GM21515 (cell line): Measurements from ENCODE around the gene ATF2.
"Not testable (repeated sequence)": the region's sequence is repeated elsewhere in the genome, so short reads cannot be mapped to it uniquely, and the experiment has no call there.

Experiments used
- ATAC-seq: cut with Tn5 transposase; IDR thresholded peaks from one replicate; pipeline ENCODE4 v1.9.1; 2021; ENCODE audit not compliant: unreplicated experiment

Gene ATF2

DNA sequence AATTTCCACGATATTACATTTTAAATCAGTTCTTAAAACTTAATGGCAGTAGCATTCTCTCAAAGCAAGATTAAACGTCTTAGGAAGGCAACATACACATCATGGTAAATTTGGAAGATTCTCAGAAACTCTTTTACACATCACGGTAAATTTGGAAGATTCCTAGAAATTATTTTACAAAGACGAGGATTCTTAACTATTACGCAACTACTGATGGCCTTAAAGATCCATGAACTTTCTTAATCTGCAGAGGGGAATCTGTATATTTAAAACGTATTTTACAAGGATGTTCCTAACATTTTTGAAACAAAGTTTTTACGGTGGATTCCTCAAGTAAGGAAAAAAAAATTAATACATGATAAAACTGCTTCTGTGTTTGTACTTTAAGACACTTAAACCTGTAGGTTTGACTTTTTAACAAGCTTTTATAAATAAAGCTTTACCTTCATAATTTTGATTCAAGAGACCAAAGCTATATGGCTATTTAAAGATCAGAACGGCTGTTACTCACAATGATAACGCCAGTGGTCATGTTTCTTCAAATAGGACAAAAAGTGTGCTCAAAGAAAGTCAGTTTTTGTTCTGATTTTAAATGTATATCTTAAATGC, 1.7 kb downstream of the ATF2 start:
- no peak for ATAC-seq

DNA sequence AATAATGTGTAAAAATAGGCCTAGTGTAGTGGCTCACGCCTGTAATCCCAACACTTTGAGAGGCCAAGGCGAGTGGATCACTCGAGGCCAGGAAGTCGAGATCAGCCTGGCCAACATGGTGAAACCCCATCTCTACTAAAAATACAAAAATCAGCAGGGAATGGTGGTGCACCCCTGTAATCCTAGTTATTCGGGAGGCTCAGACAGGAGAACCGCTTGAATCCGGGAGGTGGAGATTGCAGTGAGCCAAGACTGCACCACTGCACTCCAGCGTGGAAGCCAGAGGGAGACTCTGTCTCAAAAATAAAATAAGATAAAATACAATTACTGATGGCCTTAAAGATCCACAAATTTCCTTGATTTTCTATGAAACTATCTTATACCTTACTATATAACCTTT, 3.8 kb downstream of the ATF2 start:
- ATAC-seq, result no peak

DNA sequence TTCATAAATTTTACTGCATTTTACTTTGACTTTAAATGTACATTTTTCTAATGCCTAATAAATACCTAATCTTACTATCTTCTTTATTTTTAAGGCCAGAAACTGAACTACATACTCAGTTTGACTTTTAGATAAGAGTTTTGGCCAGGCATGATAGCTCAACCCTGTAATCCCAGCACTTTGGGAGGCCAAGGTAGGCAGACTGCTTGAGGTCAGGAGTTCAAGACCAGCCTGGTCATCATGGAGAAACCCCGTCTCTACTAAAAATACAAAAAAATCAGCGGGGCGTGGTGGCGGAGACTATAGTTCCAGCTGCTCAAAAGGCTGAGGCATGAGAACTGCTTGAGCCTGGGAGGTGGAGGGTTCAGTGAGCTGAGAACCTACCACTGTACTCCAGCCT, 9.1 kb downstream of the ATF2 start:
- ATAC-seq, result no peak

DNA sequence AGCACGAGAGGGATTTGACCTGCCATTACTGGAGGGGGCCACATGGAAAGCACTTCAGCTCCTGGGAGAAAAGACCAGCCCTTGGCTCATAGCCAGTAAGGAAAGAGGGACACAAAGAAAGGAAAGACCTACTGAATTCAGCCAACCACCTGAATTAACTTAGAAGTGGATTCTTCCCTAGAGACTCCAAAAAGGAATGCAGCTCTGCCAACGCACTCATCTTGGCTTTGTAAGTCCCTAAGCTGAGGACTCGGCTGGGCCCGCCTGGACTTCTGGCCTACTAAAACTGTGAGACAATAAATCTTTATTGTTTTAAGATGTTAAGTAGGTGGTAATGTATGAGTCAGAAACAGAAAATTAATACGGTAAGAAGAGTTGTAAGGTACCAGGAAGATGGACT, 11.5 kb downstream of the ATF2 start:
- ATAC-seq, result no peak

DNA sequence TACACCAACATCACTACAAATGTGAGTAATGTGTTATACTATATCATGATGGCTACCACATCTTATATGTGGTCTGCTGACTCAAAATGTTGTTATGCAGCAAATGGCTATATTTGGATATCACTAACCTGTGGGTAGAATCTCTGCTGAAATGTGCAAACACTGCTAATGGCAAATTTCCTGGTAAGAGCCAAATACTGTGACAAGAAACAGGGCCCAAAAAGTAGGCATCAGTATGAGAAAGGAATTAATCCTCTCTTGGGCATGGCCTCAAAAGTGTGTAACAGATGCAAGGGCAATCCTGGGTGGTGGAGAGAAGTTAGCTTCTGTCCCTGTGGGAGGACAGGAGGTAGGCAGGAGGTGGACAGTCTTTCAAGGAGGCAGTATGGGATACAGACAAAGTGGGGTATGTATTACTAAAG, 13.3 kb downstream of the ATF2 start:
- peak; percentile 63 for ATAC-seq

DNA sequence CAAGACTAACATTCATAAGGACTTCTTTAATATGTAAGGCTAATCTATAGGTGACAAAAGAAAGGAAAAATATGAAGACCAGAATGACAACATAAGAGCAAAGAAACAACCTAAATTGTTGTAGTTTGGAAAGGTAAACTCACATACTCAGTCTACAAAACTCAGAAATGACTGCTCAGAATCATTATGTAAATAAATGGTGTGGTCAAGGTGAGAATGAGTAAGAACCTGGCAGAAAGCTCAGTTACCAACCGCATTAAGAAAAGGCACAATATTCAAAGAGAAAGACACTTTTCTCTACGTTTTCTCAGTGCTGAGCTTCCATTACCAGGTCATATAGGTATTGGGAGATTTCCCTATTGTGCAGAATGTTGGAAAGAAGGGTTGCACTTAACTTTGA, 15.8 kb downstream of the ATF2 start:
- peak; percentile 63 for ATAC-seq

DNA sequence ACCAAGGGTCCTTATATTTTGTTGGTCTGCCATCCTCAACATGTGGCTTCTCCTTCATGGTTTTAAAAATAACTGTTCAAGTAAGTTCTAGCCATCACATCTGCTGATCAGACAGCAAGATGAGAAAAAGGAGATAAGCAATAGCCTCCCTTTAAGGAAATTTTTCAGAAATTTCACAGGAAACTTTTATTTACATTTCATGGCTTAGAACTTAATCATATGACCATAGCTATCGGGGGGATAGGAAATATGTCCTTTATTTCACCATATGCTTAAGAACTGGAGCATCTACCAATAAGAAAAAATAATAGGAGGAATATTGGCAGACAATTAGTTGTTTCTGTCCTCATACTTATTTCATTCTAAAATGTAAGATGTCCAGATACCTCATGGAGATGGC, 16.2 kb downstream of the ATF2 start:
- no peak for ATAC-seq

DNA sequence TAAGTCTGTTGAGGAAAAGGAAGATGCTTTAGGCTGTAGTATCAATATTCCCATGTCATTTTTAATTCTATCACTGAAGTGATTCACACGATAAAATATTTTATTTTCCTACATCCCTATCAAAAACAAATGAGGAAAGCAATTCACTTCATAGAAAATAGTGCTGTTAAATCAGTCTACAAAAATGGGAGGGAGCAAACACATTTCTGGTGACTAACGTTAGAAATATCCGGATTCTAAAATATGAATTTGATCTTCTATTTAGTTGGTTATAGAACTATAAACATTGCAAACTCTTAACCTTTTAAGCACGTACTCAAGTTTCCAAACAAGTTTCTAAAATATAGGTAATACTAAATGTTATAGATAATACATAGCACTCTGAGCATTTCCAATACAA, 20.8 kb downstream of the ATF2 start:
- no peak for ATAC-seq

DNA sequence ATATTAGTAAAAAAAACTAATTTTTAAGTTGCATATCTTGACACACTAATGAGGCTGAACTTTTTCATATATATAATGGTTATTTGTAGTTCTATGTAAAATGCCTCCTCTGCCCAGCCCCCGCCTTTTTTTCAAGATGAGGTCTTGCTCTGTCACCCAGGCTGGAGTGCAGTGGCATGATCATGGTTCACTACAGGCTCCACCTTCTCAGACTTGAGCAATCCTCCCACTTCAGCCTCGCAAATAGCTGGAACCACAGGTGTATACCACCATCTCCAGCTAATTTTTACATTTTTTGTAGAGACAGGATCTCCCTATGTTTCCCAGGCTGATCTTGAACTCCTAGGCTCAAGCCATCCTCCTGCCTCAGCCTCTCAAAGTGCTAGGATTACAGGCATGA, 24.3 kb downstream of the ATF2 start:
- ATAC-seq, result no peak

DNA sequence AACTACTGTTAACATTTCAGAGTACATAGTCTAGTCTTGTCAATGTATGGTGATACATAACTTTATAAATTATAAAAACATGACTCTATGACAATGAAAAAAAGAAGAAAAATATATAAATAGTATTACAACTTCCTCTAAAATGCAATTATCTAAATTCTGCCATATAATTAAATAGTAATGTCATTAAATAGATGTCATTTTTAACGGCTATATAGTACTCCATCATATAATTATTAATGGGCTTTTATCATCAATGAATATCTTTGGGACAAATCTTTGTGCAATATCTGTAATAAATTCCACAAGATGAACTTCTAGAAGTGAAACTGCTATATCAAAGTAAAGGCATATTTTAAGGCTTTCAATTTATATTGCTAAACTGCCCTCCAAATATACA, 24.8 kb downstream of the ATF2 start:
- no peak for ATAC-seq

DNA sequence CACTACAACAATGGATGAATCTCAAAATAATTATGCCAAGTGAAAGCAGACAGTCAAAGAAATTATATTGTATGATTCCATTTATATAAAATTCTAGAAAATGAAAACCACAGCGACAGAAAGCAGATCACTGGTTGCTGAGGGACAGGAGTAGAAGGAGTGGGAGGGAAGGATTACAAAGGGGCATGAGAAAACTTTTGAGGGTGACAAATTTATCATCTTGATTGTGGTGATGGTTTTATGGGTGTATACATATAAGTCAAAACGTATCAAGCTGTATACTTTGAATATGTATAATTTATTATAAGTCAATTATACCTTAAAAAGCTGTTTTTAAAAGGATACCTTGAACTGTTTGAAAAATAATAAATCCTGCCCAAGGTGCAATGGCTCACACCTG, 27.7 kb downstream of the ATF2 start:
- no peak for ATAC-seq

DNA sequence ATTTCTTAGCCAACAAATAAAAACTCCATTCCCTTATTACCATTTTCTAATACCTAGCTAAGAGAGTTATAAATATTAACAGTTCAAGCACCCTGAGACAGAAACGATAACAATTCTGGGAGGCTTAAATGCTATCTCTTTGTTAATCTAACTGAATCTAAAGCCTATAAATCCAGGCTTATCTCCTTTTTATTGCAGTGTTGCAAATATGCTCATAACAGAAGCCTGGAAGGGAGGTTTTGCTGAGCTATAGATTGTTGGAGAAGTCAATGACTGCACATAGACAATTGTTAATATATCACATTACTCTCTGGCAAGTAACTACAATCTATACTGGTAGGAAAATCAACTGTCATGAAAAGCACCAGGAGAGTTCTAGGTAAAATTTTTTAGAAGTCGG, 30.2 kb downstream of the ATF2 start:
- ATAC-seq, result no peak

DNA sequence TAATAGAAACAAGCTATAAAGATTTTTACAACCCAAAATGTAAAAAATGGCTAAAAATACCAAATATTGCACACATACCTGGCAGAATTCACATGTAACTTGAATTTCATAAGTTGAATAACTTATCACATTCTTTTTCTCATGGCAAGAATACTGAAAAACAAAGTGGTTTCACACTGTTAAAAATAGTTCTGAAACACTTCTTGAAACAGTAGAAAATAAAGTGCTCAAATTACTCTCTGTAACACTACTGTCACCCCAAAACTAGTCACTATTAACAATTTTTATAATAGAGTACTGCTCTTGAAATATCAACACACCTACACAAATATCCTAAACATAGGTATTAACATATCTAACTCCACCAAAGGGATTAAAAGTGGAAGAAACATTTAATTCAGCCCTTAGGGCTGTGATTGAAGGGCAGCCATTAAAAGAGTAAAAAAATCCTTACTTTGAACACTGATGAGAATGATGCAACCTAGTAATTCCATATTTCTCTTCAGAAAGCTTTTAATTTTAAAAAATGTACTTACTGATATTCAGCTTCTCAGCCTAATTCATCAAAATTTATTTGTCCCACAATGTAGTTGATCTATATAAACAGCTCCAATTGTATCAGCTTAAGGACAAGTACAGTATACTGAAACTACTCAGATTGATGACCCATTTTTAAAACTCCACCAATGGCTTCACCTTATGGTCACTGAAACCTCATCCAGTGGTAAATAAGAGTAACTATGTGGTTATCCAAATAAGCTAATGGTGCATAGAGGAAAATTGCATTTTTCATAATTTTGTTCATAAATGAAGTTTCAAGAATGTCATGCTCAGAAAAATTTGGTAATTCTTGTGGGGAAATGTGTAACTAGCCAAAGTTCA, 31.4 kb downstream of the ATF2 start:
- ATAC-seq, result peak; percentile 74

DNA sequence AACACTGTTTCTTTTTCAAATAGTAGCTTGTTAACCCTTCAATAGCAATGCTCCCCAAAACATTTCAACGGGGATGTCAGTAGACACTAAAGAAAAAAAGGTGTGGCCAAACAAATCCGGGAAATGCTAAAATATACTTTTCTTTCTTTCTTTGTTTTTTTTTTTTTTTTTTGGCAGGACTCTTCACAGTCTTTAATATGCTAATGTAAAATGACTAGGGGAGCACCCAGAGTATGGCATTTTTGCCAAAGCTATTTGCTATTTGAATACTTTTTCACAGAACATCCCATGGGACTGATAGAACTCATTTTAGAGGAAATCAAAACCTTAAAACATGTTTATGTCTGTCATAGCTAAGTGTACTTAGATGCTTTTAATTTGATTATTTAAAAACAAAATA, 32.1 kb downstream of the ATF2 start:
- ATAC-seq, result no peak

DNA sequence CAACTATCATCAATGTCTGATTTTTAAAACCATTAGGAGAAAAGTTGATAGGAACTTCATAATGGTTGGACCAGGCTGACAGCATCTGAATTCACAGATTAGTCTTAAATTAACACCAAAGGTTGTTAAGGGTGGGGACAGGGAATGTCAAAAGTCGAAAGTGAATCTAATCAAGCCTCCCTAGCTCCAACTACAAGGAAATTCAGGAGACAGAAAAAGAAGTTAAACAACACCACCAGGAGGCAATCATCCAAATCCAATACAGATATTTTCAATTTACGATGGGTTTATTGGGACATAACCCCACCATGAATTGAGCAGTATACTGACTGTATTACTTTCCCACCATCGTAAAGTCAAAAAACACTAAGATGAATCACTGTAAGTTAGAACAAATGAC, 32.8 kb downstream of the ATF2 start:
- no peak for ATAC-seq

DNA sequence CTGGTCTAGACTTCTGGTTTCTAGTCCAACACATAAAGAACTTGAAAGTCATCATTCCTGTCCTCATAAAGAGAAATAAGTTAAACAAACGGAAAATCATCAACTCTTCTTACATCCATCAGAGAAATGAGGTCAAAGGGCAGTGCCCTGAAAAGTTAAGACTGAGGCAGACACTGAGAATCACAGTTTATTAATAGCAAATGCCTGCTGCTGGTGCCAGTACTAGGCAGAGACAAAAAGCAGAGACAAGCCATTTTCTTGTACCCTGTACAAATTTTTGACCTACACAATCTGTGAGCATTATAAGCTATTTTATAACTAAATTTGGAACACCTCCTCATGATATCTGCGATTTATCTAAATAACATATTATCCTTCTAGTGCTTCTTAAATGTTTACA, 36.8 kb downstream of the ATF2 start:
- ATAC-seq, result no peak

DNA sequence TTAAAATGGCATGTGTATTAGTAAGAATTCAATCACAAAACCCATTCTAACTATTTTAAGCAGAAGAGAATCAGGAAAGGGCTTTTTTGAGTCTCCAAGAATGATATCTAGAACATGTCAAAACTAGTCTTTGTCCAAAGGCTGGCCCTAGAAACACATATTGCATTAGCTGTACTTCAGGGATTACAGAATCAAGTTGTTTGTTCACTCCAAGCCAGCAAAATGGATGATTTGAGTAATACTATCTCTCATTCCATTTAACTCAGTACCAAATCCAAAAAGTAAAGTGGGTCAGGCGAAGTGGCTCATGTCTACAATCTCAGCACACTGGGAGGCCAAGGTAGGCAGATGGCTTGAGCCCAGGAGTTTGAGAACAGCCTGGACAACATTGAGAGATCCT, 41.3 kb downstream of the ATF2 start:
- no peak for ATAC-seq

DNA sequence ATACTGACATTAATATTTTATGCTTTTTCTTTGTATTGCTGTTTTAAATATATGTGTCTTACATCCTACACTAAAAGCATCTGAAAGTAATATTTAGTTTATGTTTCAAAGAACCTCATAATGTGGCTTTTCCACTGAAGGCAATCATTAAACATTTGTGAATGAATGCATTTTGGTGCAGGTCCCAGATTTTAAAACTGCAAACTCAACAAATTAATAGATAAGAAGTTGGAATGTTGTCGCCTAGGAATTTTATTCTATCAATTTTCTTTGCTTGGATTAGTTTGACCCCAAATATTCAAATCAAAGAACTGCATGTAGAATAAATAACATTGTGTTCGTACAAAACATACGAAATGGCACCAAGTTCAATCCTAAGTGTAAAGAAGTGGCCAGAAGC, 44.7 kb downstream of the ATF2 start:
- no peak for ATAC-seq

DNA sequence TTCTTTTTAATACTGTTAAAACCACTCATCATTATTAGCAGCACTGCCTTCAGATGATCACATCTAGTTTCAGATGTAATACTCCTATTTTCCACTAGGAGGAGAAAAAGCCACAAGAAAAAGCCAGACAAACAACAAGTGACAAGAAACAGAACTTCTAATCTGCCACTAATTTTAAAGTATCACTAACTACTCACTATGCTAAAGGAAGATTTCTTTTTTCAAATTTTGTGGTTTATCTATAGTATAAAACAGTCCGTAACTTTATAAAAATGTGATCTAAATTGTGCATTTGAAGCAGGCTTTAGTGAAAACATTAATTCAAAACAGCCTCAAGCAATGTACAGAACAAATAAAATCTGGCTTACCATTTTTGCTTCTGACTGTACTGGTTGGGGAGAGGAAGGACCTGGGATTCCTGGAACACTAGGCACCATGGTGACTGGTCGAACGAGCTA, 56.8 kb downstream of the ATF2 start:
- ATAC-seq, result no peak

DNA sequence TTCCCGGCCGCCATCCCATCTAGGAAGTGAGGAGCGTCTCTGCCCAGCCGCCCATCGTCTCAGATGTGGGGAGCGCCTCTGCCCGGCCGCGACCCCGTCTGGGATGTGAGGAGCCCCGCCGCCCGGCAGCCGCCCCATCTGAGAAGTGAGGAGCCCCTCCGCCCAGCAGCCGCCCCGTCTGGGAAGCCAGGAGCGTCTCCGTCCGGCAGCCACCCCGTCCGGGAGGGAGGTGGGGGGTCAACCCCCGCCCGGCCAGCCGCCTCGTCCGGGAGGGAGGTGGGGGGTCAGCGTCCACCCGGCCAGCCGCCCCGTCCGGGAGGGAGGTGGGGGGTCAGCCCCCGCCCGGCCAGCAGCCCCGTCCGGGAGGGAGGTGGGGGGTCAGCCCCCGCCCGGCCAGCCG, 59.9 kb downstream of the ATF2 start:
- ATAC-seq, result not testable (repeated sequence)

DNA sequence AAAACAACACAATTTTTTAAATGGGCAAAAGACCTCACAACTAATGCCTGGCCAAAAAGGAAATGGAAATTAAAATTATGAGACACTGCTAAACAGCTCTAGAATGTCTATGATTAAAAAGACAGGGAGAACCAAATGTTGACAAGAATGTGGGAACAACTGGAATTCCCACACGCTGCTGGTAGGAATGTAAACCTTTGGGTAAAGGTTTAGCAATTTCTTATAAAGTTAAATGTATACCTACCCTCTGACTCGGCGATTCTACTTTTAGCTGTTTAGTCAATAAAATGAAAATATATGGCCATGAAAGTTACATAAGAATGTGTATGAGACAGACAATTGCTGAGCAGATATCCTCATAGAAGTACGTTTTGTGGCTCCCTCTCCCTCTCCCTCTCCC, 60.9 kb downstream of the ATF2 start:
- no peak for ATAC-seq

DNA sequence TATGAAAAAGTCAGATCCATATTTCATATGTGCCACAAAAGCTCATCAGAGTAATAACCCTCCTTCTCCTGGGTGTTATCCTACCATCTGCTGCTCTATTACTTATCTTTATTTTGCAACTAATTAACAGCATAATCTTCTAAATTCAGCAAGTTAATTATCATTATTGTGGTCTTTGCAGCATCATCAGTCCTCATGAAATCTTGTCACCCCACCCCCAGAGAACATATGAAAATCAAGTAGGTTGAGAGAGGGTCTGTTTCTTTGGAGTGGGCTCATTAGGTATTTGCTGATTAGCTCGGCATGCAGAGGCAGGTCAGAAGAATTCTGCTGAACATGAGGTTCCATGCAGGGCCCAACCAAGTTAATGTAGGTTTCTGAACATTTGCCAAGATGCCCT, 64.8 kb downstream of the ATF2 start:
- no peak for ATAC-seq

DNA sequence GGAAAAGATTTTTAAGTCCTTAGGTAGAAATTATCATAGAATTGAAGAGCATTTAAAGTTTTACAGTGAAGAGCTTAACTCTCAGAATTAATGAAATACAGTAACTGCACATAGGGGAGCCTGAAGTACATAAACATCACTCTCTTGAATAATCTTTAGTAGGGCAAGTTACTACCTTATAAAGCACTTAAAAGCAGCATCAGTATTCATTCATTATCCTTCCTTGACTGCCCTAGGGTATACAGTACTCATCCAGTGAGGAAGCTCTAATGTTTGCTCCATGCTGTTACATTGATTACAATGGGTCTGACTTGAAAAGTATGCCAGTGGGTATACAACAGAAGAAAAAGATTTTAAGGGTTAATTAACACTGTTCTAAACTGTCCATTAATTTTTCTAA, 66.5 kb downstream of the ATF2 start:
- no peak for ATAC-seq
